Heart right ventricle (tissue), 16 donors: ENCODE measurements around the gene TBC1D13. TPM values are rescaled to one million over a fixed set of nuclear protein-coding genes. Genes with fewer than 3 reads are reported as not detected.
"Not testable (repeated sequence)": the region's sequence is repeated elsewhere in the genome, so short reads cannot be mapped to it uniquely, and the experiment has no call there.

Source experiments
- ATAC-seq, 8 donors: fragments of 200-7000 bp; cut with Tn5 transposase; one replicate each; pipeline ENCODE4 v1.9.1; 2020; ENCODE audit warnings: mild to moderate bottlenecking in 8 of 8, moderate library complexity in 8 of 8, moderate number of reproducible peaks in 1 of 8
- DNase-seq, 2 donors: peaks; one replicate each; pipeline ENCODE4 v3.0.0-alpha.2; 2020
- H3K27ac ChIP-seq, 10 donors: fragments of 200-600 bp; sonication (generic) in 2 of 10; one replicate each; pipeline versions ENCODE4 v1.5.0 to v1.8.0; 2020 to 2022; ENCODE audit warnings: mild to moderate bottlenecking in 3 of 10
- H3K27me3 ChIP-seq, 7 donors: fragments of 200-600 bp; one replicate each; pipeline ENCODE4 v1.8.0; 2021 to 2022; ENCODE audit warnings: mild to moderate bottlenecking in 2 of 7
- H3K36me3 ChIP-seq, 9 donors: fragments of 200-600 bp; sonication (generic) in 1 of 9; one replicate each; pipeline versions ENCODE4 v1.5.0 to v1.8.0; 2020 to 2022; ENCODE audit warnings: mild to moderate bottlenecking in 2 of 9
- H3K4me1 ChIP-seq, 9 donors: fragments of 200-600 bp; sonication (generic) in 1 of 9; one replicate each; pipeline versions ENCODE4 v1.5.0 to v1.8.0; 2020 to 2022; ENCODE audit warnings: mild to moderate bottlenecking in 4 of 9
- H3K4me3 ChIP-seq, 10 donors: fragments of 200-600 bp; sonication (generic) in 2 of 10; one replicate each; pipeline versions ENCODE4 v1.5.0 to v1.8.0; 2020 to 2022; ENCODE audit warnings: mild to moderate bottlenecking in 7 of 10, moderate library complexity in 2 of 10
- H3K9me3 ChIP-seq, 11 donors: fragments of 200-600 bp in 10 of 11; sonication (generic) in 2 of 11; one replicate each; pipeline versions ENCODE4 v1.5.0 to v1.8.0; 2013 to 2022; ENCODE audit warnings: mild to moderate bottlenecking in 2 of 11, control low read depth in 1 of 11, moderate library complexity in 1 of 11
- CTCF ChIP-seq, 9 donors: fragments of 200-600 bp; sonication (generic) in 2 of 9; IDR thresholded peaks; one replicate each; pipeline versions ENCODE4 v1.5.0 to v1.8.0; 2021 to 2022; ENCODE audit warnings: antibody characterized with exemption in 9 of 9, mild to moderate bottlenecking in 5 of 9, moderate library complexity in 1 of 9
- WGBS, 2 donors: extraction: QIAGEN DNeasy Blood & Tissue Kit; methylation state at CpG; one replicate each; pipeline ENCODE4 v1.1.7; 2013; ENCODE audit warnings: inconsistent platforms in 1 of 2; 5-methylcytosine and 5-hydroxymethylcytosine counted together
- intact Hi-C, 10 donors: fragments of 100-400 bp; cut with DNase I; formaldehyde crosslinking; loops; one replicate each; pipeline versions ENCODE4 v1.11.1 to v1.14.2; 2022
- polyA plus RNA-seq, 2 donors: library from polyadenylated mRNA; stranded (reverse); fragments of 200-250 nt; gene quantifications; one replicate each; pipeline ENCODE4 v1.2.3, GENCODE V29; 2013
- total RNA-seq, 10 donors: library from RNA; stranded (reverse); fragmentation: NEBNext Ultra II Directional in 3 of 10; extraction: Animal tissue kit (Norgen Biotek cat#: 25700) in 3 of 10; gene quantifications; one replicate each; pipeline versions ENCODE4 v1.2.1 to v1.2.4, GENCODE V29; 2021 to 2023
- donor health status: Arrhythmogenic right ventricular cardiomyopathy.
- donor health status: ischemic (EF 13 %, LVEDD 7.1; RV severe dilation, severe dysfunction).
- donor health status: healthy with polysubstance abuse.
- donor health status: DM: no; HTN: yes; CAD: no.
- donor health status: DM: no; HTN: no; CAD: no.
- donor health status: ischemic (EF 25% LVEDD 6.9; RV normal size, moderate dysfunction).
- donor health status: ischemic (EF 25% LVEDD 5.7; RV mildly dilated, moderate dysfunction).
- donor health status: healthy.
- donor health status: DM: yes; HTN: yes; CAD: no.
- donor health status: Ischemic cardiomyopathy.
- donor health status: ischemic (EF 35%, LVEDD 5.7; RV mildly dilated, moderate dysfunction).
- donor health status: nonischemic (EF 11% LVEDD 7.7; RV severe dilation, severe dysfunction).
- donor health status: DM: yes; HTN: yes; CAD: no.
- donor health status: PGD.
- donor health status: ischemic (EF 29% LVEDD 5.4; RV normal size, mild dysfunction).
- donor health status: nonischemic (EF 23%, LVEDD 6.1; RV moderate dilation, normal function).

The TBC1D13 gene
- total and polyA plus RNA-seq, 12 donors: 12.3 to 21.3 (median 17.4) TPM

GRCh38 chr9:128851779-128852600 lies 64.9 kb downstream of the TBC1D13 start:
- peaks cover 0 to 21% (median 0%) of the 10 kb centered on the region in 11 donors for H3K9me3 ChIP-seq
- intact Hi-C loops, H3K27ac ChIP-seq, H3K27me3 ChIP-seq, H3K4me3 ChIP-seq, H3K36me3 ChIP-seq, ATAC-seq, H3K4me1 ChIP-seq: not testable (repeated sequence)
- WGBS, 2 donors: 80 to 81% methylated on average over 10 of the region's 10 CpGs
- peak; percentile 35 to 68 (median 65) for TF ChIP-seq CTCF (IDR thresholded peaks at IDR 0.05)
- DNase-seq: peak in 1 of 2 donors; percentile 24

GRCh38 chr9:128852646-128853045 lies 65.6 kb downstream of the TBC1D13 start:
- H3K27me3 ChIP-seq, H3K36me3 ChIP-seq, ATAC-seq, H3K27ac ChIP-seq, H3K4me3 ChIP-seq, DNase-seq, H3K4me1 ChIP-seq, intact Hi-C loops: not testable (repeated sequence)
- 93 to 95% methylated on average over 2 of the region's 2 CpGs for WGBS, 2 donors
- peaks cover 0 to 21% (median 0%) of the 10 kb centered on the region in 11 donors for H3K9me3 ChIP-seq

GRCh38 chr9:128854454-128854853 lies 67.4 kb downstream of the TBC1D13 start:
- H3K9me3 ChIP-seq: peaks cover 0 to 21% (median 0%) of the 10 kb centered on the region in 11 donors
- H3K4me3 ChIP-seq, H3K27ac ChIP-seq, intact Hi-C loops, H3K4me1 ChIP-seq, H3K36me3 ChIP-seq, DNase-seq, H3K27me3 ChIP-seq, ATAC-seq: not testable (repeated sequence)
- 94 to 96% methylated on average over 6 of the region's 6 CpGs for WGBS, 2 donors

- H3K36me3 ChIP-seq, intact Hi-C loops, H3K27me3 ChIP-seq, H3K9me3 ChIP-seq, DNase-seq, H3K4me3 ChIP-seq, H3K27ac ChIP-seq, ATAC-seq: not testable (repeated sequence)
- peaks cover 0 to 15% (median 0%) of the 10 kb centered on the region in 9 donors for H3K4me1 ChIP-seq
- 93 to 97% methylated on average over 7 of the region's 7 CpGs for WGBS, 2 donors
Measured at GRCh38 chr9:128858476-128858875, 71.4 kb downstream of the TBC1D13 start.

Other genes starting within 250 kb of the TBC1D13 start
- gene SPTAN1, start 234.7 kb upstream of the TBC1D13 start, total RNA-seq: 100 to 1,000 TPM; 250 to 449 (median 379) TPM
- gene SPTAN1, start 234.7 kb upstream of the TBC1D13 start, polyA plus RNA-seq: 100 to 1,000 TPM; 119 to 177 TPM
- 10 to 100 TPM; 22.1 to 44.8 (median 30.1) TPM for gene DYNC2I2, start 130.4 kb upstream of the TBC1D13 start, total RNA-seq
- gene DYNC2I2, start 130.4 kb upstream of the TBC1D13 start, polyA plus RNA-seq: 10 to 100 TPM; 60.1 to 83.2 TPM
- gene SET, start 98.0 kb upstream of the TBC1D13 start, total RNA-seq: 100 to 1,000 TPM; 183 to 228 (median 202) TPM
- gene SET, start 98.0 kb upstream of the TBC1D13 start, polyA plus RNA-seq: 100 to 1,000 TPM in 1 of 2 donors, 10 to 100 TPM in 1; 87.0 to 138 TPM
- 1 to 10 TPM; 3.7 to 8.9 (median 4.7) TPM for gene PKN3, start 84.8 kb upstream of the TBC1D13 start, total RNA-seq
- gene PKN3, start 84.8 kb upstream of the TBC1D13 start, polyA plus RNA-seq: 10 to 100 TPM; 10.6 to 12.7 TPM
- gene ZDHHC12, start 63.1 kb upstream of the TBC1D13 start, total RNA-seq: 10 to 100 TPM in 2 of 10 donors, 1 to 10 TPM in 8; 4.1 to 22.5 (median 6.0) TPM
- gene ZDHHC12, start 63.1 kb upstream of the TBC1D13 start, polyA plus RNA-seq: 10 to 100 TPM; 15.2 to 36.6 TPM
- 10 to 100 TPM; 51.8 to 71.1 (median 60.9) TPM for gene ZER1, start 15.3 kb upstream of the TBC1D13 start, total RNA-seq
- gene ZER1, start 15.3 kb upstream of the TBC1D13 start, polyA plus RNA-seq: 10 to 100 TPM; 24.3 to 36.3 TPM
- 10 to 100 TPM; 40.9 to 97.2 (median 52.0) TPM for gene ENDOG, start 31.2 kb downstream of the TBC1D13 start, total RNA-seq
- gene ENDOG, start 31.2 kb downstream of the TBC1D13 start, polyA plus RNA-seq: 10 to 100 TPM; 51.3 to 98.8 TPM
- gene SPOUT1, start 42.5 kb downstream of the TBC1D13 start, total RNA-seq: 10 to 100 TPM in 9 of 10 donors, 1 to 10 TPM in 1; 9.9 to 22.1 (median 16.4) TPM
- 10 to 100 TPM; 20.8 to 22.4 TPM for gene SPOUT1, start 42.5 kb downstream of the TBC1D13 start, polyA plus RNA-seq
- 10 to 100 TPM in 7 of 10 donors, 1 to 10 TPM in 3; 8.9 to 20.3 (median 11.1) TPM for gene KYAT1, start 94.7 kb downstream of the TBC1D13 start, total RNA-seq
- 10 to 100 TPM; 10.9 to 12.7 TPM for gene KYAT1, start 94.7 kb downstream of the TBC1D13 start, polyA plus RNA-seq
- gene LRRC8A, start 94.9 kb downstream of the TBC1D13 start, total RNA-seq: 10 to 100 TPM; 15.2 to 45.1 (median 19.6) TPM
- gene LRRC8A, start 94.9 kb downstream of the TBC1D13 start, polyA plus RNA-seq: 10 to 100 TPM; 13.2 to 41.7 TPM
- gene PHYHD1, start 133.7 kb downstream of the TBC1D13 start, total RNA-seq: 10 to 100 TPM; 14.7 to 38.9 (median 21.8) TPM
- gene PHYHD1, start 133.7 kb downstream of the TBC1D13 start, polyA plus RNA-seq: 10 to 100 TPM; 26.3 to 49.2 TPM
- 10 to 100 TPM in 3 of 10 donors, 1 to 10 TPM in 7; 6.0 to 12.0 (median 8.8) TPM for gene DOLK, start 160.3 kb downstream of the TBC1D13 start, total RNA-seq
- gene DOLK, start 160.3 kb downstream of the TBC1D13 start, polyA plus RNA-seq: 10 to 100 TPM in 1 of 2 donors, 1 to 10 TPM in 1; 5.0 to 14.2 TPM
- gene NUP188, start 160.4 kb downstream of the TBC1D13 start, total RNA-seq: 10 to 100 TPM; 16.1 to 27.3 (median 20.6) TPM
- gene NUP188, start 160.4 kb downstream of the TBC1D13 start, polyA plus RNA-seq: 10 to 100 TPM; 12.7 to 20.6 TPM
- 10 to 100 TPM; 25.2 to 40.5 (median 31.5) TPM for gene SH3GLB2, start 241.1 kb downstream of the TBC1D13 start, total RNA-seq
- gene SH3GLB2, start 241.1 kb downstream of the TBC1D13 start, polyA plus RNA-seq: 10 to 100 TPM; 34.1 to 51.3 TPM
- 10 to 100 TPM; 30.4 to 46.0 (median 34.5) TPM for gene MIGA2, start 249.4 kb downstream of the TBC1D13 start, total RNA-seq
- 10 to 100 TPM; 39.6 to 44.4 TPM for gene MIGA2, start 249.4 kb downstream of the TBC1D13 start, polyA plus RNA-seq